ENCODE data around the gene TTC21A. TPM values are rescaled to one million over a fixed set of nuclear protein-coding genes. Genes with fewer than 3 reads are reported as not detected.
A peak's percentile ranks its signal among the peaks of the same experiment; 100 is the strongest.

TTC21A gene
- total and polyA plus RNA-seq, 2 of the 13 experiments (the other 11 are each of a cell fraction or from before 2014, with no cell fraction given): 0.31 to 1.5 TPM

DNA sequence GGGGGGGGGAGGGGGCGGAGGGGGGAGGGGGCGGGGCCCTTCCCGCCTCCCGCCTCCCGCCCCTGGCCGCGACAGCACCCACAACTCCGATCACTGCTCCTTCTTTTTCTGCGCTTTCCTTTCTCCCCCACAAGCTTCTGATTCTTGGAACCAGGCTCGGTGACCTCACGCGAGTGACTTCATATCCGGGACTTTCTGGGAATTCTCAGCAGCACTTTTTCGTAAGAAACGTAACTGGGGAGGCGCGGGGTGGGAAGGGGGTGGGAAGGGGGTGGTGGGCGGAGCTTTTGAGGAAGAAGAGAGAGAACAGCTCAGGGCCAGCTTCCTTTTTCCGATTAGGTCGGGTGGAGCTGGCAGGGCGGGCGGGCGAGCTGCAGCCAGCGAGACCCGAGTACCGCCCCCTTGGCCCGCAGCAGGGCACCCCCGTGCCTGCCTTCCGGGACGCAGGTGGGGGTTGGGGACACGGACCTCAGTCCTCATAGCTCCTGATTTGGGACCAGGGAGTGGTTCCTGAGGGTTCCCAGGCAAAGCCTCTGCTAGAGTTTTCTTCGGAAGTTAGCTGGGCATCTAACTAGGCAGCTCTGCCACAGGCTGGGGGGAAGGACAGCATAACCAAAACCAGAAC is 70.3 kb downstream of the TTC21A start (continued):
- TF ChIP-seq, protein P1, sequence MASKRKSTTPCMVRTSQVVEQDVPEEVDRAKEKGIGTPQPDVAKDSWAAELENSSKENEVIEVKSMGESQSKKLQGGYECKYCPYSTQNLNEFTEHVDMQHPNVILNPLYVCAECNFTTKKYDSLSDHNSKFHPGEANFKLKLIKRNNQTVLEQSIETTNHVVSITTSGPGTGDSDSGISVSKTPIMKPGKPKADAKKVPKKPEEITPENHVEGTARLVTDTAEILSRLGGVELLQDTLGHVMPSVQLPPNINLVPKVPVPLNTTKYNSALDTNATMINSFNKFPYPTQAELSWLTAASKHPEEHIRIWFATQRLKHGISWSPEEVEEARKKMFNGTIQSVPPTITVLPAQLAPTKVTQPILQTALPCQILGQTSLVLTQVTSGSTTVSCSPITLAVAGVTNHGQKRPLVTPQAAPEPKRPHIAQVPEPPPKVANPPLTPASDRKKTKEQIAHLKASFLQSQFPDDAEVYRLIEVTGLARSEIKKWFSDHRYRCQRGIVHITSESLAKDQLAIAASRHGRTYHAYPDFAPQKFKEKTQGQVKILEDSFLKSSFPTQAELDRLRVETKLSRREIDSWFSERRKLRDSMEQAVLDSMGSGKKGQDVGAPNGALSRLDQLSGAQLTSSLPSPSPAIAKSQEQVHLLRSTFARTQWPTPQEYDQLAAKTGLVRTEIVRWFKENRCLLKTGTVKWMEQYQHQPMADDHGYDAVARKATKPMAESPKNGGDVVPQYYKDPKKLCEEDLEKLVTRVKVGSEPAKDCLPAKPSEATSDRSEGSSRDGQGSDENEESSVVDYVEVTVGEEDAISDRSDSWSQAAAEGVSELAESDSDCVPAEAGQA (IDR thresholded peaks at IDR 0.05; ENCODE audit: low read depth): peak; percentile 65; the same call in 1 of the 2 replicates
- TF ChIP-seq, protein P1 (CRISPR knock-in tag; IDR thresholded peaks at IDR 0.05; ENCODE audit: borderline replicate concordance): no peak
- TF ChIP-seq ZNF335 (CRISPR knock-in tag; IDR thresholded peaks at IDR 0.05) (no peak), GATAD2A (CRISPR knock-in tag; IDR thresholded peaks at IDR 0.05) (peak; percentile 10; the same call in 1 of the 2 replicates), POLR2A (IDR thresholded peaks at IDR 0.05; ENCODE audit: insufficient read depth in 1 of 2, low read depth in 2 of 2, low read length in 2 of 2) (peak in 1 of 2 experiments; percentile 55; a peak in 2 of 4 replicates), MED1 (CRISPR knock-in tag; IDR thresholded peaks at IDR 0.05) (0 out of 2 replicates have a peak, but pooled peaks have one; percentile 9), FOXO1 (CRISPR knock-in tag; IDR thresholded peaks at IDR 0.05) (peak; percentile 8; the same call in 1 of the 2 replicates), LCORL (IDR thresholded peaks at IDR 0.05) (no peak), LCORL (CRISPR knock-in tag; IDR thresholded peaks at IDR 0.05) (0 out of 2 replicates have a peak, but pooled peaks have one; percentile 27), ETV5 (CRISPR knock-in tag; IDR thresholded peaks at IDR 0.05; ENCODE audit: borderline replicate concordance) (peak; percentile 55; the same call in 1 of the 2 replicates), ZFP36L1 (CRISPR knock-in tag; IDR thresholded peaks at IDR 0.05) (no peak), NPAS2 (CRISPR knock-in tag; IDR thresholded peaks at IDR 0.05; ENCODE audit: borderline replicate concordance) (no peak), ELF1 (CRISPR knock-in tag; IDR thresholded peaks at IDR 0.05) (peak; percentile 43; the same call in 1 of the 2 replicates), BCL6 (CRISPR knock-in tag; IDR thresholded peaks at IDR 0.05) (peak; percentile 32; the same call in 1 of the 2 replicates), ELF3 (CRISPR knock-in tag; IDR thresholded peaks at IDR 0.05) (0 out of 2 replicates have a peak, but pooled peaks have one; percentile 33), ZIK1 (CRISPR knock-in tag; IDR thresholded peaks at IDR 0.05; ENCODE audit: borderline replicate concordance, low read depth) (no peak), ZNF878 (CRISPR knock-in tag; IDR thresholded peaks at IDR 0.05) (0 out of 2 replicates have a peak, but pooled peaks have one; percentile 18), ZBTB1 (CRISPR knock-in tag; IDR thresholded peaks at IDR 0.05; ENCODE audit: borderline replicate concordance) (no peak), ZNF12 (CRISPR knock-in tag; IDR thresholded peaks at IDR 0.05) (no peak)
- TF ChIP-seq, protein P2, sequence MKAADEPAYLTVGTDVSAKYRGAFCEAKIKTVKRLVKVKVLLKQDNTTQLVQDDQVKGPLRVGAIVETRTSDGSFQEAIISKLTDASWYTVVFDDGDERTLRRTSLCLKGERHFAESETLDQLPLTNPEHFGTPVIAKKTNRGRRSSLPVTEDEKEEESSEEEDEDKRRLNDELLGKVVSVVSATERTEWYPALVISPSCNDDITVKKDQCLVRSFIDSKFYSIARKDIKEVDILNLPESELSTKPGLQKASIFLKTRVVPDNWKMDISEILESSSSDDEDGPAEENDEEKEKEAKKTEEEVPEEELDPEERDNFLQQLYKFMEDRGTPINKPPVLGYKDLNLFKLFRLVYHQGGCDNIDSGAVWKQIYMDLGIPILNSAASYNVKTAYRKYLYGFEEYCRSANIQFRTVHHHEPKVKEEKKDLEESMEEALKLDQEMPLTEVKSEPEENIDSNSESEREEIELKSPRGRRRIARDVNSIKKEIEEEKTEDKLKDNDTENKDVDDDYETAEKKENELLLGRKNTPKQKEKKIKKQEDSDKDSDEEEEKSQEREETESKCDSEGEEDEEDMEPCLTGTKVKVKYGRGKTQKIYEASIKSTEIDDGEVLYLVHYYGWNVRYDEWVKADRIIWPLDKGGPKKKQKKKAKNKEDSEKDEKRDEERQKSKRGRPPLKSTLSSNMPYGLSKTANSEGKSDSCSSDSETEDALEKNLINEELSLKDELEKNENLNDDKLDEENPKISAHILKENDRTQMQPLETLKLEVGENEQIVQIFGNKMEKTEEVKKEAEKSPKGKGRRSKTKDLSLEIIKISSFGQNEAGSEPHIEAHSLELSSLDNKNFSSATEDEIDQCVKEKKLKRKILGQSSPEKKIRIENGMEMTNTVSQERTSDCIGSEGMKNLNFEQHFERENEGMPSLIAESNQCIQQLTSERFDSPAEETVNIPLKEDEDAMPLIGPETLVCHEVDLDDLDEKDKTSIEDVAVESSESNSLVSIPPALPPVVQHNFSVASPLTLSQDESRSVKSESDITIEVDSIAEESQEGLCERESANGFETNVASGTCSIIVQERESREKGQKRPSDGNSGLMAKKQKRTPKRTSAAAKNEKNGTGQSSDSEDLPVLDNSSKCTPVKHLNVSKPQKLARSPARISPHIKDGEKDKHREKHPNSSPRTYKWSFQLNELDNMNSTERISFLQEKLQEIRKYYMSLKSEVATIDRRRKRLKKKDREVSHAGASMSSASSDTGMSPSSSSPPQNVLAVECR (CRISPR knock-in tag; IDR thresholded peaks at IDR 0.05; ENCODE audit: borderline replicate concordance): peak; percentile 29; the same call in 1 of the 2 replicates
- TF ChIP-seq, protein P3, sequence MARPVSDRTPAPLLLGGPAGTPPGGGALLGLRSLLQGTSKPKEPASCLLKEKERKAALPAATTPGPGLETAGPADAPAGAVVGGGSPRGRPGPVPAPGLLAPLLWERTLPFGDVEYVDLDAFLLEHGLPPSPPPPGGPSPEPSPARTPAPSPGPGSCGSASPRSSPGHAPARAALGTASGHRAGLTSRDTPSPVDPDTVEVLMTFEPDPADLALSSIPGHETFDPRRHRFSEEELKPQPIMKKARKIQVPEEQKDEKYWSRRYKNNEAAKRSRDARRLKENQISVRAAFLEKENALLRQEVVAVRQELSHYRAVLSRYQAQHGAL (CRISPR knock-in tag; IDR thresholded peaks at IDR 0.05; ENCODE audit: not compliant biosample characterization): no peak

Measured in HepG2 (cell line).